Gastrocnemius medialis (tissue), 4 donors: ENCODE results near the gene TMEM54. TPM values are rescaled to one million over a fixed set of nuclear protein-coding genes. Genes with fewer than 3 reads are reported as not detected.

ENCODE experiments used
- ATAC-seq, 2 donors: fragments of 150-250 bp; one replicate each; pipeline ENCODE4 v1.9.1; 2016
- DNase-seq, 2 donors: peaks; one replicate each; pipeline ENCODE4 v3.0.0-alpha.2; 2019
- H3K27ac ChIP-seq, 4 donors: fragments of 200-600 bp; sonication (generic); 1 replicate in 1 of 4; 2 replicates in 3 of 4; pipeline ENCODE4 v1.5.1; 2016 to 2018; ENCODE audit warnings: mild to moderate bottlenecking in 2 of 4, moderate library complexity in 1 of 4
- H3K27me3 ChIP-seq, 3 donors: fragments of 200-600 bp; sonication (generic) in 2 of 3; 1 replicate in 1 of 3; 2 replicates in 2 of 3; pipeline versions ENCODE4 v1.5.1 to v1.6.0; 2016 to 2019; ENCODE audit warnings: mild to moderate bottlenecking in 1 of 3, moderate library complexity in 1 of 3
- H3K36me3 ChIP-seq, 2 donors: fragments of 200-600 bp; sonication (generic) in 1 of 2; one replicate each; pipeline ENCODE4 v1.5.1; 2017 to 2018
- H3K4me1 ChIP-seq, 2 donors: fragments of 200-600 bp; sonication (generic) in 1 of 2; one replicate each; pipeline ENCODE4 v1.5.1; 2016 to 2017; ENCODE audit warnings: mild to moderate bottlenecking in 2 of 2
- H3K4me3 ChIP-seq, 4 donors: fragments of 200-600 bp; sonication (generic) in 3 of 4; 1 replicate in 1 of 4; 2 replicates in 3 of 4; pipeline ENCODE4 v1.5.1; 2016 to 2019; ENCODE audit warnings: mild to moderate bottlenecking in 2 of 4
- H3K9me3 ChIP-seq, 3 donors: fragments of 200-600 bp; sonication (generic) in 2 of 3; 1 replicate in 1 of 3; 2 replicates in 2 of 3; pipeline ENCODE4 v1.5.1; 2016 to 2019
- CTCF ChIP-seq, 5 experiments: fragments of 450-650 bp in 3 of 5; fragments of 200-600 bp in 2 of 5; sonication (generic) in 2 of 5; IDR thresholded peaks in 4 of 5; conservative IDR thresholded peaks in 1 of 5; 1 replicate in 4 of 5; 2 replicates in 1 of 5; pipeline ENCODE4 v1.5.1; 2016 to 2019; ENCODE audit warnings: antibody characterized with exemption in 5 of 5, mild to moderate bottlenecking in 3 of 5, moderate library complexity in 3 of 5
- POLR2A ChIP-seq, 2 donors: fragments of 450-650 bp; IDR thresholded peaks; one replicate each; pipeline ENCODE4 v1.6.1; 2017; ENCODE audit warnings: antibody characterized with exemption in 2 of 2, mild to moderate bottlenecking in 2 of 2, moderate library complexity in 2 of 2
- in situ Hi-C, 4 donors: fragments of 200-750 bp; cut with MboI; loops; one replicate each; pipeline versions ENCODE4 v1.15.0 to v1.8.0; 2017; ENCODE audit warnings: low sequenced_read_pairs in 4 of 4
- intact Hi-C: fragments of 100-400 bp; cut with DNase I; formaldehyde crosslinking; loops from one replicate; pipeline ENCODE4 v1.15.1; 2023; ENCODE audit warnings: low total_unique reads
- total RNA-seq, 4 donors: library from RNA; depleted of rRNA; stranded (reverse); fragments of >200 nt; gene quantifications; one replicate each; pipeline versions ENCODE4 v1.1.0 to v1.2.3, GENCODE V29; 2016

TMEM54 gene
- total RNA-seq, 4 donors from 2014 or later, result 4.0 to 7.0 (median 4.8) TPM

DNA sequence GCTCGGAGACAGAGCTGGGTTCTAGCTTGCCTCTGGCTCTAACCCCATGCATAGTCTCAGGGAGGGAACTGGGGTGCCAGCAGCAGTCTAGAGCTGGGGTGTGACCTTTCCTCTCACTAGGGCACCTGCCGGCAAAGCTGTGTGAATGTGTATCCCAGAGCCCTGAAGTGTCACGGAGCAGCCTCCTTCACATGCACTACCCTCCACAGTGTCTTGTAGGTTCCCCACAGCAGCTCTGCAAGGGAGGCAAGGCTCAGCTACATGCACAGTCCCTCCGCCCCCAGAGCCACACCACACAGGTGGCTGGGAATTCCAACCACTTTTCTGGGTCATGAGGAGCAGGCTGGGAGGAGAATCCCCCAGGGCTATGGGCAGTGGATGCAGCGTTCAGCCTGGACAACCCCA is 22.6 kb downstream of the TMEM54 start:
- TF ChIP-seq CTCF (IDR thresholded peaks at IDR 0.05 in 4 of 5, conservative IDR thresholded peaks at IDR 0.05 in 1 of 5), result no peak
- no peak for TF ChIP-seq POLR2A (IDR thresholded peaks at IDR 0.05)
- intact Hi-C loops (no loop called here), in situ Hi-C loops (no loop called here)
- Histone ChIP-seq H3K4me3 (no peak overlapping the region), H3K36me3 (no peaks in the 10 kb centered on the region), H3K27ac (no peak overlapping the region), H3K27me3 (no peaks in the 10 kb centered on the region), H3K4me1 (peaks cover 16 to 17% of the 10 kb centered on the region in 2 donors), H3K9me3 (no peaks in the 10 kb centered on the region)
- DNase-seq (no peak), ATAC-seq (no peak)

- DNase-seq, result no peak
- in situ Hi-C loops, result no loop called here
- H3K27ac ChIP-seq, result no peak overlapping the region
Observed at GRCh38 chr1:32878183-32878582, 23.0 kb downstream of the TMEM54 start.

GRCh38 chr1:32877211-32878110 is 23.7 kb downstream of the TMEM54 start:
- H3K4me1 ChIP-seq, result peaks cover 16 to 21% of the 10 kb centered on the region in 2 donors
- DNase-seq (peak in 1 of 2 donors; percentile 11), ATAC-seq (no peak)
- H3K9me3 ChIP-seq, result no peaks in the 10 kb centered on the region
- no peak overlapping the region for H3K27ac ChIP-seq
- intact Hi-C loops (no loop called here), in situ Hi-C loops (no loop called here)
- TF ChIP-seq POLR2A (IDR thresholded peaks at IDR 0.05) (no peak), CTCF (IDR thresholded peaks at IDR 0.05 in 4 of 5, conservative IDR thresholded peaks at IDR 0.05 in 1 of 5) (no peak)
- no peaks in the 10 kb centered on the region for H3K36me3 ChIP-seq
- H3K4me3 ChIP-seq, result no peak overlapping the region
- H3K27me3 ChIP-seq, result no peaks in the 10 kb centered on the region

More at GRCh38 chr1:32878183-32878582, 23.0 kb downstream of the TMEM54 start:
- Histone ChIP-seq H3K36me3 (no peaks in the 10 kb centered on the region), H3K9me3 (no peaks in the 10 kb centered on the region), H3K4me1 (peaks cover 16 to 17% of the 10 kb centered on the region in 2 donors), H3K4me3 (no peak overlapping the region), H3K27me3 (no peaks in the 10 kb centered on the region)
- TF ChIP-seq CTCF (IDR thresholded peaks at IDR 0.05 in 4 of 5, conservative IDR thresholded peaks at IDR 0.05 in 1 of 5) (no peak), POLR2A (IDR thresholded peaks at IDR 0.05) (no peak)
- intact Hi-C loops, result no loop called here
- no peak for ATAC-seq

DNA sequence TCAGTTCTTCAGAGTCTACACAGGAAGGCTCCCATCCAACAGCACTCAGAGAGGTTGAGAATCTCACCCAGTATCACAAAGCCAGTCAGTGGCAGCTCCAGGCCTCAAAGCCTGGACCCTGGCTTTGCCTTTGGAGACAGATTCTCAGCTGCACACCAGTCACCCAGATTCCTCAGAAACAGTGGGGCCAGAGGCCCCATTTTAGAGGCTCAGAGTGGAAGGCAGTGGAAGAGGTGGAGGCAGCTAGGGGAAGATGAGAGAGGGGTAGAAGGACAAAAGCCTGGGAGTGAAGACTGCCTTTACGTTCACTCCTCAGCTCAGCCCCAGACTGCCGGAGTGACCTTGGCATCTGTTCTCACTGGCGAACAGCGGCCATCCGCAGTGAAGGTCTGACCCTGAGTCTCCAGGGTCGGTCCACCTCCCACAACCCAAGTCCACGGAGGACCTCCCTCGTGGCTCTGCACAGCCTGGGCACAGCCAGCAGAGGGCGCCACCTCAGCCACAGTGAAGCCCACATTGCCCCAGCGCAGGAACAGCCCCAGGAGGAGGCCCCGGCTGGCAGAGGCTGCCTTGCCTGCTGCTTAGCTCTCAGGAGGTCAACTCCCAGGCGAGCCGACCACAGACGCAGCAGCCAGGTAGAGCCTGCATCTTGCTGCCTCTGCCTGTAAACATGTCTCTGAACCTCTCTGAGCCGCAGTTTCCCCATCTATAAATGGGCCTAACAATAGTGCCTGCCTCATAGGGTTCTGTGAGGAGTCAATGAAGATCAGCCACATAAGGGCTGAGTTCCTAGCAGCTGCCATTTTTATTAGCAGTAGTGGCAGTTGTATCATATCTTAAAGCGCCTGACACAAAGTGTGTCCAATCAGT is 24.6 kb downstream of the TMEM54 start:
- Histone ChIP-seq H3K27ac (no peak overlapping the region), H3K27me3 (no peaks in the 10 kb centered on the region), H3K4me3 (no peak overlapping the region), H3K4me1 (peaks cover 9 to 17% of the 10 kb centered on the region in 2 donors), H3K9me3 (no peaks in the 10 kb centered on the region), H3K36me3 (no peaks in the 10 kb centered on the region)
- intact Hi-C loops, result loop anchor here (1.0 kb wide), 1 partner anchor 210 kb away; no protein-coding TSS in a partner anchor
- in situ Hi-C loops, result no loop called here
- ATAC-seq (peak in 1 of 2 donors; percentile 63), DNase-seq (peak in 1 of 2 donors; percentile 45)
- no peak for TF ChIP-seq POLR2A (IDR thresholded peaks at IDR 0.05)
- TF ChIP-seq CTCF (IDR thresholded peaks at IDR 0.05 in 4 of 5, conservative IDR thresholded peaks at IDR 0.05 in 1 of 5), result peak; percentile 53 to 86 (median 81)
